Fibroblast of the conjunctiva (primary cell): Measurements from ENCODE around the gene TGM2.

ENCODE experiments used
- DNase-seq: peaks from one replicate; pipeline ENCODE4 v3.0.0-alpha.2; 2010; ENCODE audit warnings: low read depth

The TGM2 gene

DNA sequence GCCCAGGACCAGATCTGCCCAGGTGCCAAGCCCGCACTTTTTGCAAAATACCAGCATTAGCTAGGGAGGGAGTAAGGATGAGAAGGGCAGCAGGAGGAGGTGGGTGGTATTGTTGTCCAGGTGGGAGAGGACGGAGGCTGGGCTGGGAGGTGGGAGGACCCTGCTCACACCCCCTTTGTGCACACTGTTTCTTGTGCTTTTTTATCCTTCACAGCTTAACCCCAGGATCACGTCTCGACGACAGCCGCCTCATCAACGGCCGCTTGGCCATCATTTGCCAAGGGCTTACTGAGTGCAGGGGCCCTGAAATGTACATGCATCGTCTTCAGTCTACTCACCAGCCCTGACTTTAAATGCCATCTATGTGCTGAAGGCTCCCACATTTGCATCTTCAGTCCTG is 12.1 kb upstream of the TGM2 start:
- DNase-seq, result no peak

DNA sequence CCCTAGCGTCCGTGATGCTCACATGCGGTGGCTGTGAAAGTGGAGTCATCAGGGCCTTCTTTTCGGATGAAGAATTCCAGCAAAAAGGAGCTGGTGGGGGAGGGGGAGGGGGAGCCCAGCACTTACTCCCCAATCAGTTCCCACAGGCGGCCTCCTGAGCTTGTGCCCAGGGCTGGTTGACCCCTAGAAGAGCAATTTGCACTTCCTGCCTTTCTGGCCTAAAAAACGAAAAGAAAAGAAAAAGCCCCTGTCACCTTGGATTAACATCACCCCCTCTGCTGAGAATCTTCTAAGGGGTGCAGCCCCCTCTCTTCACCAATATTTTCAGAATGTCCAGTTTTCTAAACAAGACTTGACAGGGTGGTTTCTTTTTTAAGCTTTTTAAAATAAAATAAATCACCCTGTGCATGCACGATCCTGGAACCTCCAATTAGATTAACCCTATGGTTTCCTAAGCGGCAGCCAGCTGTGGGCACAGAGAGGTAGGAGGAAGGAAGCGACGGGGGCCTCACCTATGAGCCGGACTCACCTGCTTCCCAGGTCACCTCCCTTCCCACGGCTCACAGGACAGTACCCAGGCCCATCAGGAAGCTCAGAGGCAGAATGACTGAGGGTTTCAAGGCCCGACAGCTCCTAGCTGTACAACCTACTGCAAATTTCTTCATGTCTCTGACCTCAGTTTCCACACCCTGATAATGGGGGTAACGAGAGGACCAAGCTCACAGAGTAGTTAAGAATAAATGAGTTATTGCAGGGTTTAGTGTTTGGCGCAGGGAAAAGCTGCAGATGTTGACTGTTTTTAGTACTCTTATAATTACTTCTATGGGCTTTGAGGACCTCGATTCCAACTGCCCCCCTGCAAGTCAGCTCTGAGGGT is 10.5 kb upstream of the TGM2 start:
- no peak for DNase-seq

DNA sequence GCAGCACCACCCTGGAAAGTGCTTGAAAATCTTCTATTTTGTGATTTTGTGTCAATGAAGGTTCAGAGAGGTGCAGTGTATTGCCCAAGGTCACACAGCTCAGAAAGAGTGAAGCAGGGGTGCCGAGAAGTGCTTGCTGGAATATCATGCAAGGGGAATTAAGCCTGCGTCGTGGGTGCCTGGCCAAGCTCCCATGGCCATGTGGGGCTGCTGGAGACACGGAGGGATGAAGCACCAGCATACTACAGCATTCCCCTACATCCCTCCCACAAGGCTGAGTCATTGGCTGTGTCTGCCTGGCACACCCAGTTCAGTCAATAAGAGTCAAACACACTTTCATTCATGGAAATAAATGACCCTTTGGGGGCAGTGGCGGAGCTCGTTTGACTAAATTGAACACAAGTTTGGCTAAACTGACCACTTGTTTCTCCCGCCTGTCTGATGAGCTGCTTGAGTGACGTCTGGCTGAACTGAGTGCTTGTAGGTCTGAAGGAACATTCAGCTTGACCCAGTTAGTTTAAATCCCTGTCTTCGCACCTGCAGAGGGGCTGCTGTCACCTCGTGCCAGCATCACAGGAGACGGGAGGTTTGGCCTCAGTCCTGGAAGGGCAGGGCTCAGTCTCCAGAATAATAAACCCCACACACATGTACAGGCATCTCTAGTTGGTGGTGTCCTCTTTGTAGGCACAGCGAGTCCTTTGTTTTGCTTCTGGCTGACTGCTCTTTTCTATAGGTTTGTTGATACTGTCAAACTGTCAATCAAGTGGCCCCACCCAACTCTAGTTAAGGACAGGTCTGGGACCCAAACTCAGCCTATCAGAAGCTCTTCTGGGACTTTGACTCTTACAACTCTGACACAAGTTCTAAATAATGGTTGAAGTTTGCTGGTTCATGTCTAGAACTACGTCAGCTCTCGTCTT is 8.4 kb upstream of the TGM2 start:
- DNase-seq, result peak; percentile 57

DNA sequence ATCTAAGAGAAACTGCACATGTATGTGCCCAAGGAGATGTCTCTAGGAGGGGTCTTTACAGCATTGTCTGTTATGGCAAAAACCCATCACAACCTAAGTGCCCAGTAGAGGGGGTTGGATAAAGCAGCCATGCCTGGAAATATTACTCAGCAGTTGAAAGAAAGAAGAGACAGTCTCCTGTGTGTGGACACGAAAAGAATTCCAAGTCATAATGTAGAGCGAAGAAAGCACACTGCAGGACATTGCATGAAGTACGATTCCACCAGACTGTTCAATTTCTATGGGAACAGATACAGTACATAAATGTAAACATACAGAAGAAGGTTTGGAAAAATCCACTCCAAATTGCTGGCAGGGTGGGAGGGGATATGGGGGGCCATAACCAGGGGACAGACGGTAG is 7.3 kb upstream of the TGM2 start:
- no peak for DNase-seq

DNA sequence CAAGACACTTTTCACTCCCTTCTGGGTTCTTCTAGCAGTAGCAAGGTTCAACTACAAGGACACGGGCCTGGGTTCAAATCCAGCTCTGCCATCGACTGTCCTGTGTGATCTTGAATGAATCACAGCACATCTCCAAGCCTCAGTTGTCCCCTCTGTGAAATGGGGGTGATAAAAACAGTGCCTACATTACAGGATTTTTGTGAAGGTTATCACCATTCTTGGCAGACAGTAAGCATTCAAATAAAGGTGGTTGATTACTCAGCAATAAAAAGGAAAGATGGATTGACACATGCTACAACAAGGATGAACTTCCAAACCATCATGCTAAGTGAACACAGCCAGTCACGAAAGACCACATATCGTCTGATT is 6.6 kb upstream of the TGM2 start:
- no peak for DNase-seq

DNA sequence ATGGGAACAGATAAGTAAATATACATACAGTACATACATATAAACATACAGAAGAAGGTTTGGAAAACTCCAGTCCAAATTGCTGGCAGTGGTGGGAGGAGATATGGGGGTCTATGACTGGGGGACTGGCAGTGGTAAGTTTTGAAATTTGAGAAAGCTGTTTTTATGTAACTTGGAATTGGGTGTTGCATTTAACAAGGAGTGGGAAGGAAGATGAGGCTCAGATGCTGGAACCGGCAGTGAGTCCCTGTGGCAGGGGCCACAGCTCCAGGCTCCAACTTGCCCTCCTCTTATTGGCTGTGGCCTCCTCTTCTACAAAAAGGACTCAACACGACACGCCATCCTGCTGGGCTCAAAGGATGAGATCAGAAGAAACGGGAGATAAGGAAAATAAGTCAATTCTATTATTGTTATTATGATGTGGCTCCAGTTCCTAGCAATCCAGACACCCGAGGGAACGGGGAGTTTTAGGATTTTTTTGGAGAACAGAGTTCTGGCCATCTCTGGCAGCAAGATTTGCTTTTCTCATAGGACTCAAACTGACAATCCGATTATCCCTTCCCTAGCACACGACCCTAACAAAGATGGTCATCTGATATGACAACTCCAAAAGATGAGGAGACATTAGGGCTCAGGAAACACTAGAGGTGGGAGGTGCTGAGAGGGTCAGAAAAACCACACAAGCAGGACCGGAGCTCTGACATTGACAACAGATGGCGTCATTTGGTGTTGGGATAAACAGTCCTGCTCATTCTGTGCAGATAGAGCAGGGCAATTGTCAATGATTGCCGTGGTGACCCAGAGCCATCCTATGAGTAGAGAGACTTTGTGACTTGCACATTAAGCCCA is 6.0 kb upstream of the TGM2 start:
- DNase-seq, result no peak

DNA sequence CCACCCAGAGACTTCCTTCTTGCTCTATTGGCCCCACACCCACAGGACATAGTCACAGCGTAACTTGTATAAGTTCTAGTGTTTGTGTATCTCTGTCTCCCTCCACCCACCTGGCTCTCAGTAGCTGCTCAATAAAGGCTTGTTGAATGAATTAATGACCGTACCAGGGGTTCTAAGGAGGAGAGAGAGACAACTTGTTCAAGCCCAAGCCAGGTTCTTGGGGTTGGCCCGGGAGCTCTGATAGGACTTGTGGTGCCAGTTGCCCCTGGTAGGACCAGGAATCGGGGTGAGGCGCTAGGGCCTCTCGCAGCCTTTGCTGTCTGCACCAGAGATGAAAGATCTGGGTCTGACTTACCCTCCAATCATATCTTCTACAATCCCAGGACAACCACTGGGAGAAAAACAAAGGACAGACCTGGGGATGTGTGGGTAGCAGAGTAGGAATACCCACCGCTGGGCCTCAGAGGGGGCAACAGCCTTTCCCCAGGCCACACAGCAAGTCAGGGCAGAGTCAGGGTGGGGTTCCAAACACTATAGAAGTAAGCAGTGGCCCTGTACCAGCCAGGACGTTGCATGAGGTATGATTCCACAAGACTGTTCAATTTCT is 5.3 kb upstream of the TGM2 start:
- no peak for DNase-seq

DNA sequence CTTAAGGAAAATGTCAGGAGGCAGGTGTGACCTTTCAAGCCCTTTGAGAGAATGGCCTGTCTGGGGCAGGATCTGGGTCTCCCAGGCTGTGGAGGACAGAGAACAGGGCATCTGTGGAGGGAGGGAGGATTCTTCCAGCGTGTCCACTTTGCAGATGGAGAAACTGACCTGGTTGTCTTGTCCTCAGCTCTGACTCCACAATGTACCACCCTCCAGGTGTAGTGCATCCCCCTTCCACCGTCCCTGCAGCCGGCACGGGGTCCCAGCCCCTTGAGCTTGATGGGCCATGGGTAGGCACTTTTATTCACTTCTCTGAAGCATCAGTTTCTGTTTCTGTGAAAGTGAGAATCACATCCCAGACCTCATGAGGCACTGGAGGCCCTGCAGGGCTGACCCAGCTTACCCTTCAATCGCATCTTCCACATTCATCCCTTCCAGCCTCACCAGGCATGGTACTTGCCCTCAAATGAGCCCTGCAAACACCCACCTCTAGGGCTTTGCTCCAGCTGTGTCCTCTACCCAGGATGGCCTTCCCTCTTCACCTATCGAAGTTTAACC is 4.6 kb upstream of the TGM2 start:
- DNase-seq, result no peak

DNA sequence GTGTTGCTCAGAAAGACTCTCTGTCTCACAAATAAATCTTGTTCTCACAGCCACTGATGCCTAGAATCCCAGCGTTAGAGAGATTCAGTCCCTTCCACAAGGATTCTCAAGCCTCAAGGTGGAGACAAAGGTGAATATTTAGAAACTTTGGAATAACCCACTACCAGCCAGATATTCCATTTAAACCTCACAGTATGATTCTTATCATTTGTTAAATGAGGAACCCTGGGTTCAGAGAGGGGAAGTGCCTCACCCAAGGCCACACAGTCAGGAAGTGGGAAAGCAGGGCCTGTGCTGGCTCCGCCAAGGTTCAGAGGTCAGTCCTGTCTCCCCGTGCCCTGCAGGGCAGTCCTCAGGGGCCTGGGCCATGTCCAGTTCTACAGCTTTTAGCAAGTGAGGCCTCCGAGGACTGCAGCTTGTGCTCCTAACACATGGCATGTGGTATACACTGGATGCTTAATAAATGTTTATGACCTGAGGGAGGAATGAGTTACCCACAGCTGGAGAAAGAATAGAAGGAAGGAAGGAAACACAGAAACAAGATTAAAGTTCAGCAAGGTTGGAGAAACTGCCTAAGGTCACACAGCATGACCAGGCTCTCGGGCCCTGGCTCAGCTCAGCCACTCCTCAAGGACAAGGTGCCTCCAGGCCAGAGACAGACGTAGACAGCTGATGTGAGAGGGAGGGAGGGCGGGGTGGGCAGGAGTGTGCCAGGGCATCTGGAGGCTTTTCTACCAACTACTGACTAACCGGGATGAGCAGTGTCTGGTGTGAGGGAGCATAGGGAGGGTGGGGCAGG is 3.9 kb upstream of the TGM2 start:
- no peak for DNase-seq

DNA sequence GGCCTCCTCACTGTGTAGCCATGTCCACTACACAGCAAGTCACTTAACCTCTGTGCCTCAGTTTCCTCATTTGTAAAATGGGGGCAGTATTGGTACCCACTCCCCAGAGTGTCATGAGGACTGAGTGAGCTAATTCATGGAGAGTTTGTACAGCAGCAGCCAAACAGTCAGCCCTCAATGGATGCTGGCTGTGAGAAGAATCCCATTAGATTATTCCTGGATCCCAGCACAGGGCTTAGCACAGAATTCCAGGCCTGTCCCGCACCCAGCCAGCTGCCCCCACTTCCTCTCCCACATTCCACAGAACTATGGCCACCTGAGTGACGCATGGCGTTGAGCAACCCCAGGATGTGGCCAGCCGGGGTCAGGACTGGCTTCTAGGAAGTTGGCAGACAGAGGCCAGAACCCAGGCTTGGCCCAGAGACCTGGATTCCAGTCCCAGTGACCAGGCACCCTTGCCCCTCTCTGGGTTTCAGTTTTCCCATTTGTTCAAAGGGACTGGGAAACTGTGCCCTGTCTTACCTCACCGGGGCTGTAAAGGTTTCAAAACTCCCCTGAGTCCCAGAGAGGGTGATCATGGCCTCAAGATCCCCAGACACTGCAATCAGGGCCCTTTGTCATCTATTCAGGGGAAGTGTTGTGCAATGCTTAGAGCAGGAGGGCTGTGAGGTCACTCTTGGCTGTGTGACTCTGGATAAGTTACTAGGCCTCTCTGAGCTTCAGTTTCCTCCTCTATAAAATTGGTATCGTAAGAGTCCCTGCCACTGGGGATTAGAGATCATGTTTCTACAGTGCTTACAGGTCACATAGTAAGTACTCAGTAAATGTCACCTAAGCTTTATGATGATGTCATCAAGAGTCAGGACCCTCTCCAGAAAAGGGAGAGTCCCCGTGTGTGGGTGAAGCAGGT is 3.0 kb upstream of the TGM2 start:
- no peak for DNase-seq

DNA sequence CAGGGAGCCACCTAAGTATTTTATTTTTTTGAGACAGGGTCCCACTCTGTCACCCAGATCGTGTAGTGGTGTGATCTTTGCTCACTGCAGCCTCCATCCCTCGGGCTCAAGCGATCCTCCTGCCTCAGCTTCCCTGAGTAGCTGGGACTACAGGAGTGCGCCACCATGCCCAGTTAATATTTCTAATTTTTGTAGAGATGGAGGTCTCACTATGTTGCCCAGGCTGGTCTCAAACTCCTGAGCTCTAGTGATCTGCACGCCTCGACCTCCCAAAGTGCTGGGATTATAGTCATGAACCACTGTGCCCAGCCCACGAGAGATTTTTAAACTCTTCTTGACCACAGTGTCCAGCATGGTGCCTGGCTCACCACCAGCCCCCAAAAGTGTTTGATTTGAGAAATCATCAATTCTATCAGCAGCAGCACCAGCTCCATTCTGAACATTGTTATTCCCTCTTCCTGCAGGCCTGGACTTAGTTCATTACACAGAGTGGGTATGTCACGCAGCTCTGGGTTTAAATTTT is 2.3 kb upstream of the TGM2 start:
- no peak for DNase-seq

DNA sequence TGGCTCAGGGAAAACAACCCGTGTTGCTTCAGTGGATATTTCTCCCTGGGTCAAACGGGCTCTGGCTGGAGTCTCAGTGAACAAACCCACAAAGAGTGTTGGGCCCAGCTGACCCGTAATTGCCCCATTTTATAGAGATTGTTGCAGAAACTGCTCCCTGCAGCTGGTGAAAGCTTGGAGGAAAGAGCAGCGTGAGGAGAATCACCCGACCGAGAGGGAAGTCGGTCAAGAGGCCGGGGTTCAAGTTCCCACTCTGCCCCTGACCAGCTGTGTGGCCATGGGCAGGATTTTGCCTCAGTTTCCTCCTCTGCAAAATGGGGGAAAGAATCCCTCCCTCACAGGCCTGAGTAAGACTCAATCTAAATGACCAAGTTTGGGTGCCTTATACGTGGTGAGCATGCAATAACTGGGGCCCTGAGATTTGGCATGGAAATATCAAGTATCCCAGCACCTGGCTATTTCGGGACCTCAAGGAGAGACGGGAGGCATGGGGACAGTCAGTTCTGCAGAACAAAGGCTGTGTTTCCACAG is 1.7 kb upstream of the TGM2 start:
- no peak for DNase-seq

DNA sequence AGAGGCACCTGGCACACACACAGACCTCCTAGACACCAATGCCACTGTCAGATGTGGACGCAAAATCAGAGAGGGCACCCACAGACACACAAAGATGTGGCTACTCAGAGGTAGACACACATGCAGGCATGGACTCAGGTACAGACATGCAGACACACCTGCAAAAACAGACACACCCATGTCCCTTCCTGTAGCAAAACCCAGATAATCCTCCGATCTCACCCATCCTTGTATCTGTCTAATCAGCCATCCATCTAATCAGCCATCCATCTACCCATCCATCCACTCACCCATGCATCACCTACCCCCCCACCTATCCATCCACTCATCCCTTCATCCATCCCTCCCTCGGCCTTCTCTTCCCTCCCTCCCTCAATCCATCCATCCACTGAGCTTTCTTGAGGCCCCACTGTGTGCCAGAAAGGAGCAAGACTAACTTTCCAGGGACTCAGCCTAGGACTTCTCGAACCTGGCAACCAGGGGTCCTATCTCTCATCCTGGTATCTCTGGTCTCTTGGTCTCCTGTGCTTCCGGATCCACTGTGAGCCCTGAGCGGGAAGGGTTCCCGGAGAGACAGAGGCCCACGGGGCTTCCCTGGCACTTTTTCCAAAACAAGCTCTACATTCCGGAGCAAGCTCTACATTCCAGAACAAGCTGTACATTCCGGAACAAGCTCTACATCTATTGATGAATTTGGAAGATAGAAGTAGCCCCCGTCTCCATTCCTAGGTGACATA is 1.1 kb upstream of the TGM2 start:
- no peak for DNase-seq

DNA sequence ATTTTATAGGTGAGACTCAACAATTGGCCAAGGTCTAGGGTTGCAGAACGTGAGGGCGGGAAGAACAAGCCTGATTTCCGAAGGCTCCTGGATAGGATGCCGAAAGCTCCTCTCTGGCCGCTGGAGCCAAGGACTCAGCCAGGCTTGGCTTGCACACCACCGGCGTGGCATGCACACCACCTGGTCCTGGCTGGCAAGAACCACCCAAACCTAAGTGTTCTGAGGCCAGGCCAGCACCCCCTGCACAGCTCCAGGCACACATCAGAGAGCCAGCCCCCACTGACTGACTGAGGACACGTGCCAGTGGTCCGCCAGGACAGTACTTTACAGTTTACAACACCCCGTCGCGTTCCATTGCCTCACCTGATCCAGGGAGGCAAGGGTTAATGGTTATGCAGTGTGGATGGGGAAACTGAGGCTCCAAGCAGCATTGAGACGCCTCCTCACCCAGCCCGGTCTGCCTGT is 414 bp downstream of the TGM2 start:
- DNase-seq, result no peak

DNA sequence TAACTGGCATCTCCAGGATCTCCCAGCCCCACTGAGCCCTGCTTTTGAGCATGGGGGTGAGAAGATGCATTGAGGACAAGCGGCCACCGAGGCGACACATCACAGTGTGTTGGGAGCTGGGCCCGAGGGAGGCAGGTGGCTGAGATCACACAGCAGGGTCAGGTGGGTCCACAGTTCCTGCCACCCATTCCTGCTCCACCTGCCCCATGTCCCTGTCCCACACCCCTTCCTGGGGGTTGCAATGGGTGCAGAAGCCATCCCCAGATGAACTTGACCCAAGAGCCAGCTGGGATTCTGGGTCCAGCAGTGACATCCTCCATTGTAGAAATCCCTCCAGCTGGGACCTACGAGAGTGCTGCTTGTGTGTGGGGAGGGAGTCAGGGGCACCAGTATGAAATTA is 1.0 kb downstream of the TGM2 start:
- no peak for DNase-seq

DNA sequence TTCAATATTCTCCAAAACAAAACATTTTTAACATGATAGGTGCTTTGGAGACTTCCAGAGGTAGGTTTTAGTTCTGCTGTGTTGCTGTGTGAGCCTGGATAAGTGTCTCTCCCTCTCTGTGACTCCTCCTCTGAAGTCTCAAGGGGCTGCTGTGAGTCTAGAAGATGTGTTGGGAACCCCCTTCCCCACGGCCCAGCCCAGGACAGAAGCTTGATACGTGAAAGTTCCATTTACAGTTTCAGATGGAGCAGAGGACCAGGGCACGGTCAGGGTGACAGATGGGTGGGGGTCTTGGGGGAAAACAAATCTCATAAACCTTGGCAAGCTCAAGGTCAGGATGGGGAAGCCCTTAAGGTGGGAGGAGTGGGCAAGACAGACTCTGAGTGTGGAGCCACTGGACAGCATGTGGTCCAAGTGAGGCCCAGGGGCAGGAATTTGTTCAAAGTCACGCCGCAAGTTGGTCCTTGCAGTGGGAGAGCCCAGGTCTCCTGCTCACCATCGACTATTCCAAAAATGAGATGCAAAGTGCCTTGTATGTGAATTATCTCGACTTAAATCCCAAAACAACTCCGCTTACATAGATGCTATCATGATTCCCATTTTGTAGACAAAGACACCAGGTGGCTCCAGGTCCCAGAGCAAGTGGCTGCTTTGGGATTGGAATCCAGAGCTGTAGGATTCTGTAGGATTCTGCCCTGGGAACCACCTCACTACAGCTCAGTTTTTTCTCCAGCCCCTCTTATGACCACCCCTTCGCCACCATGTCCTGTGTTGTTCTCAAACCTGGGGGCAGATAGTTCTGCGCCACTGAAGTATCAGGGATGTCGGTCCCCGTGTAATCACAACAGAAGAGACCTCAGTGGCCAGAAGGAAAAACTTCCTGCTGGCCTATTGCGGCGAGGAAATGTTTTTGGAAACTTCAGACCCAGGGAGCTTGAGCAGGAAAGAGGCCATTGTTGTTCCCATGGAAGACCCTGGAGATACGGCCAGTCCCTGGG is 1.9 kb downstream of the TGM2 start:
- no peak for DNase-seq

DNA sequence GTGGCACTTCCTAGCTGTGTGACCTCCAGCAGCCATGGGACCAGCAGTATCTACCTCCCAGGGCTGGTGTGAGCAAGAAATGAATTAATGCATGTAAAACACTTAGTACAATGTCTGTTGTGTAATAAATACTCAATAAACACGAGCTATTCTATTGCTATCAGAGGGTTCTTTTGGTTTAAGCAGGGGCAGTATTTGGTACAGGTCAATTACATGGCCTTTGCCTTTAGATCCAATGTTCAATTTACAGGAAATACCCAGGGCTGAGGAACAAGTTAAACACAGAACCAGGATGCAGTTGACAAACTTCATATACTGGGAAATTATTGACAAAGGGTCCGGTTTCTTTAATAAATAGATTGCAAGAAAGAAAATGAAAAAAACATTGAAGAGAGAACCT is 2.9 kb downstream of the TGM2 start:
- no peak for DNase-seq
